Vein endothelial cell (primary cell): ENCODE data around the gene MTA1. TPM values are rescaled to one million over a fixed set of nuclear protein-coding genes. Genes with fewer than 3 reads are reported as not detected.

Source experiments
- total RNA-seq: library from RNA; depleted of rRNA; stranded (reverse); fragments of >200 nt; gene quantifications from 2 replicates; pipeline ENCODE4 v1.2.3, GENCODE V29; 2012

Gene MTA1
- 78.7 and 121 TPM in 2 replicates for total RNA-seq

GRCh38 chr14:105419195-105420091, at the start of gene MTA1:
TSS of gene MTA1 (plus strand) at chr14:105419827. CDS start at chr14:105420036, 209 bp downstream.

GRCh38 chr14:105398044-105398725, 21.4 kb upstream of the MTA1 start, which contains the start of gene TEX22:
TSS of gene TEX22 (plus strand) at chr14:105398538. CDS start at chr14:105399341, 803 bp downstream.

GRCh38 chr14:105474483-105475268, 55.0 kb downstream of the MTA1 start, which contains the start of gene CRIP2:
TSS of gene CRIP2 (plus strand) at chr14:105474821. CDS start at chr14:105474863, 42 bp downstream.

GRCh38 chr14:105486163-105486973, 66.7 kb downstream of the MTA1 start, which contains the start of gene CRIP1:
TSS of gene CRIP1 (plus strand) at chr14:105486886. CDS start at chr14:105487260, 374 bp downstream.

GRCh38 chr14:105490572-105491365, 71.1 kb downstream of the MTA1 start, which contains the start of gene TEDC1:
TSS of gene TEDC1 (plus strand) at chr14:105491246. CDS start at chr14:105491376, 130 bp downstream.

Other genes with a start within 250 kb of the MTA1 start
- gene NUDT14, start 238.5 kb upstream of the MTA1 start, total RNA-seq: 36.2 and 72.2 TPM in 2 replicates
- 58.2 and 58.8 TPM in 2 replicates for gene BTBD6, start 171.3 kb upstream of the MTA1 start, total RNA-seq
- 49.3 and 56.0 TPM in 2 replicates for gene BRF1, start 118.8 kb upstream of the MTA1 start, total RNA-seq
- 69.9 and 99.9 TPM in 2 replicates for gene PACS2, start 105.1 kb upstream of the MTA1 start, total RNA-seq
- 0.10 TPM in 1 of 2 replicates, not detected in the other for gene TEX22, start 21.3 kb upstream of the MTA1 start, total RNA-seq
- gene CRIP2, start 55.0 kb downstream of the MTA1 start, total RNA-seq: 236 and 296 TPM in 2 replicates
- gene CRIP1, start 67.1 kb downstream of the MTA1 start, total RNA-seq: 1.1 and 2.0 TPM in 2 replicates
- gene TEDC1, start 71.4 kb downstream of the MTA1 start, total RNA-seq: 11.1 and 15.9 TPM in 2 replicates
- gene TMEM121, start 106.8 kb downstream of the MTA1 start, total RNA-seq: 5.6 and 6.2 TPM in 2 replicates